HG02588 (cell line): Measurements from ENCODE around the gene MAP2.
A peak's percentile ranks its signal among the peaks of the same experiment; 100 is the strongest.
"Not testable (repeated sequence)": the region's sequence is repeated elsewhere in the genome, so short reads cannot be mapped to it uniquely, and the experiment has no call there.

Source experiments
- ATAC-seq: cut with Tn5 transposase; IDR thresholded peaks from one replicate; pipeline ENCODE4 v1.9.1; 2021; ENCODE audit warnings: mild to moderate bottlenecking, moderate library complexity; ENCODE audit not compliant: unreplicated experiment

MAP2 gene

DNA sequence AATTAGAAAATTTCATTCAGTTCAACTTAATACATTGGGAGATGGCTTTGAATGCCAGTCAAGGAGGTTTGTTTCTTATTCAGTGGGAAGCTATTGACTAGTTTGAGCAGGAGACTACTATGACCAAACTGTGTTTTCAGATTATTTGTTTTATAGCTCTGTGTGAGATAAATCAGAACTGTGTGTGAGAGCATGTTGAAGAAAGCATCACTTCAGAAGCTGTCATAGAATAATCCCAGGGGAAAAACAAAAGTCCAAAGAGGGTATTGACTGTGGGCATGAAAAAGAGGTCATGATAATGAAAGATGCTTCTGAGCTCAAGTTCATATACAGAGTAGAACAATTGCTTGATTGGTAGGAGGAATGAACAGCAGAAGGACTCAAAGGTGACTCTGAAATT is 160.6 kb downstream of the MAP2 start:
- ATAC-seq: no peak

- ATAC-seq: no peak
These were observed 161.1 kb downstream of the MAP2 start for GRCh38 chr2:209584915-209585314.

DNA sequence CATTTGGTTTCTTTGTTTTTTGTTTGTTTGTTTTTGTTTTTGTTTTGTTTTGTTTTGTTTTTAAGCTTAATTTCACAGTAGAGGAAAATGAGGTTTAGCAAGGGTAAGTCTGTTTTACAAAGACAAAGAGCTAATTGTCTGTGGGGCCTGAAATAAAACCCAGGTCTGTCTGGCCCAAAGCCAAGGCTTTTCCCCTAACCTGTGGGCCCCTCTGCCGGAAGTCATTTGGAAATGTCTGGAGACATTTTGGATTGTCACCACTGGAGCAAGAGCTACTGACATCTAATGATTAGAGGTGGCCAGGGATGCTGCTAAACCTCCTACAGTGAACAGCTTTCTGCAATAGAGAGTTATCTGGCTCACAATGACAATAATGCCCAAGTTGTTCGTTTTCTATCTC is 167.2 kb downstream of the MAP2 start:
- no peak for ATAC-seq

DNA sequence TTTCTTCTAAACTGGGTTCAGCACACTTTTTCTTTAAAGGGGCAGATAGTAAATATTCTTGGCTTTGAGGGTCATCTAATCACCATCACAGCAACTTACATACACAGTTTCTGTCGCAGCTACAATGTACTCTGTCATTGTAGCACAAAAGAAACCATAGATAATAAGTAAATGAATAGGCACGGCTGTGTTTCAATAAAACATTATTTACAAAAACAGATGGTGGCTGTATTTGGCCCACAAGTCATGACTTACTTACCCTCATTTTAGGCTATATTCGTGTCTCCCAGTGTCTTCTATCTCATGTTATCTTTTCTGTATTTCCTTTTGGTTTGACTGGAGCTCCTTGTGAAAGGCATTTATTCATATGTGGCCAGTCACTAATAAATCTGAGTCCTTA is 168.3 kb downstream of the MAP2 start:
- ATAC-seq: no peak

- ATAC-seq: no peak
These were observed 170.1 kb downstream of the MAP2 start for GRCh38 chr2:209593930-209594329.

DNA sequence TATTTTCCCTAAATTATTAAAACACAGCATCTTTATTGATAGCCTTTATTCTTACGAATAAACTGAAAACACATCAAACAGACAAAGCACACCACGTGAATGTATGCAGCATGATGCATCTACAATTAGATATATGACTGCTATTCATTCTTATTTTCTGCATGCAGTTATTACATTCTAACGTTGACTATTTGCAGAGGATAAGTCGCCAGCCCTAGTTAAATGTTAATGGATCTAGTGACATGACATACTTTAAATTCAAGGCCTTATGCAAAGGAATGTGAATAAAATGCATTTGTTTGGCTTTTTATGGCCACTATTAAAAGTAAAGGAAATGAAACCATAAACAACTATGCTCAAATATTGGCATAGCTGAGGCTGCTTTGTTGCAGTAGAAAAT is 172.4 kb downstream of the MAP2 start:
- no peak for ATAC-seq

DNA sequence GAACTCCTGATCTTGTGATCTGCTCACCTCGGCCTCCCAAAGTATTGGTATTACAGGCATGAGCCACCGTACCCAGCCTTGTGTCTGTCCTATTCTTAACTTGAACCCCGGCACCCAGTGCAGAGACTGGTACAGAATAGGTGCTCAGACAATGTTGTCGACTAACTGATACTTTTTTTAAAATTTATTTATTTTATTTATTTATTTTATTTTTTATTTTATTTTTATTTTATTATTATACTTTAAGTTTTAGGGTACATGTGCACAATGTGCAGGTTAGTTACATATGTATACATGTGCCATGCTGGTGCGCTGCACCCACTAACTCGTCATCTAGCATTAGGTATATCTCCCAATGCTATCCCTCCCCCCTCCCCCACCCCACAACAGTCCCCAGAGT is 174.4 kb downstream of the MAP2 start:
- not testable (repeated sequence) for ATAC-seq

- no peak for ATAC-seq
These were observed 176.7 kb downstream of the MAP2 start for GRCh38 chr2:209600341-209601171.

GRCh38 chr2:209601497-209601896 is 177.7 kb downstream of the MAP2 start:
- ATAC-seq: no peak

- no peak for ATAC-seq
These were observed 178.4 kb downstream of the MAP2 start for GRCh38 chr2:209602259-209602658.

DNA sequence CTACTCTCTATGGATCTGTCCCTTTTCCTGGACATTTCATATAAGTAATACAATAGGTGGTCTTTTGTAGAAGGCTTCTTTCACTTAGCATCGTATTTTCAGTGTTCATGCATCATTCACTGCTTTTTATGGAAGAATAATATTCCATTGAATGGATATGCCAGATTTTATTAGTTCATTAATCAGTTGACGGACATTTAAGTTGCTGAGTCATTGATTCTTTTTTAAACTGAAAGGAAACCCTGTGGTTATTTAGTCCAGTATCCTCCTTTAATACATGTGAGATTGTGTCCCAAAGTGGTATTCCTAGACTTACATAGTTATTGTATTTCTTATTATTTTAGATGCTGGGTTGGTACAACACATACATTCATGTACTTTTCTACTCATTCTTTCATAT is 185.7 kb downstream of the MAP2 start:
- no peak for ATAC-seq

DNA sequence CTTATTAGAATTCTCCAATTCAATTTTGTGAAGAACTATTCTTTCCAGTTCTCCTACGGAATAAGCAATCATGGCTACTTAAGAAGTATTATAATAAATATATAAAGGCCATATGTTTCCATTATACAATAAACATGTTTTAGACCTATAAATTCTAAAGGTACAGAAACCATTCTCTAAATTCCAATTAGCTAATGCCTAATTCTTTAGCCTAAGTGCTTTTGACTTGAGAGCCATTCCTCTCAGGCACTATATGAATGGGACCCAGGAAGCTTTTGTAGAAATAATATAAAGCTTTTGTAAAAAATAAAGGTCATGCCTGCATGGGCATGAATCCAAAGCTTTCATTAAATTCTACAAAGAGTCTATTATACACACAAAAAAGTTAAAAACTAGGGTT is 186.8 kb downstream of the MAP2 start:
- no peak for ATAC-seq

- no peak for ATAC-seq
These were observed 189.9 kb downstream of the MAP2 start for GRCh38 chr2:209613649-209614305.

DNA sequence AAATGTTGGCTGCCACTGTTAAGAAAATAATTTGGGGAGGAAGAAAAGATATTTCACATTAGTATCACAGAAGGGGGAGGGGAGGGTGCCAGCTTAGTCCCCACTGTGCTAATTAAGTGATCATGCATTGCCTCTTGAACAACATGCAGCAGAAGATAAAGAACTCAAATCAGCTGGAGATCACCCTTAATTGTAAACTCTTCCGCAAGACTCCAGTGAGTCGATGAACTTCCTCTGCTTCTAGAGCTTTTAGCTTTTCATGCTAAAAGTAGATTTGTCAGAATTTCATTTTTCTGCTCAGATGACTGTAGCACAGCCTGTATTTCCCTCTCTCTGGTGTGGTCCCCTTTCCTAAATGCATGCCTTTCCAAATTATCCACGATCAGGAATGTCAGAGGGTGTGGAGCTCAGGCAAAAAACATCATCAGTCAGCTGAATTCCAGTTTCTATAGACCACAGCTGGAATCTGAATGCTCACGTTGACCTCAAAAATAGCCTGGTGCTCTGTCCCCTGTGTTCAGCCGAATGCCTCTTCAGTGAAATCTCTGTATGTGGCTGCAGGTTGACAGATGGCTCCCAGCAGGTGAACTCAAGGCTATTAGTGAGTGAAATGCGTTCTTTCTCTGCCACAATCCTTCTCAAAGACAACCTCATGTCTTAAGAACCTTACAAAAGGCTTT is 191.0 kb downstream of the MAP2 start:
- ATAC-seq: no peak

- ATAC-seq: peak; percentile 52
These were observed 195.9 kb downstream of the MAP2 start for GRCh38 chr2:209619782-209620181.

GRCh38 chr2:209624192-209624938 is 200.5 kb downstream of the MAP2 start:
- no peak for ATAC-seq

GRCh38 chr2:209629597-209629996 is 205.8 kb downstream of the MAP2 start:
- no peak for ATAC-seq

- ATAC-seq: no peak
These were observed 210.1 kb downstream of the MAP2 start for GRCh38 chr2:209633911-209634310.

GRCh38 chr2:209636076-209636475 is 212.2 kb downstream of the MAP2 start:
- no peak for ATAC-seq

GRCh38 chr2:209637293-209637692 is 213.4 kb downstream of the MAP2 start:
- ATAC-seq: no peak

DNA sequence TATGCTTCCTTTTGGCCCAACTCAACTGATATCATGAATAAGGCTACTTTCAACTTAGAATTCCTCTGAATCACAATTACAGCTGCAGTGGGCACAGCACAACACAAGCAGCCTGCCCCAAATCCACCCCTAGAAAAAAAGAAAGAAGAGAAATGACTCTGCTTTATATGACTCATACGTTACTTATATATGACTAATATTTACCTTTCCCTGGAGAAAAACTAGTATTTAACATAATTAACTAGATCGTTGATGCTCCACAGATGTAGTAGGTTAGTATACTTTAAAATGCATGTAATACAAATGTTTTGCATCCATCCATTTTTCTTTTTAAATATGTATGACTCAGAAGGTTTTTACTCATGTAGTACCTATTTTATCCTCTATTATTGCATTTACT is 214.5 kb downstream of the MAP2 start:
- no peak for ATAC-seq
